SHP77 treated with DMSO at 0.1 percent for 48 hours (cell line): ENCODE measurements around the gene GPRIN3.
A peak's percentile ranks its signal among the peaks of the same experiment; 100 is the strongest.
"Not testable (repeated sequence)": the region's sequence is repeated elsewhere in the genome, so short reads cannot be mapped to it uniquely, and the experiment has no call there.

Experiments
- DNase-seq: peaks from one replicate; lab custom pipeline; 2025; lab: John Stamatoyannopoulos, UW

GPRIN3 gene

DNA sequence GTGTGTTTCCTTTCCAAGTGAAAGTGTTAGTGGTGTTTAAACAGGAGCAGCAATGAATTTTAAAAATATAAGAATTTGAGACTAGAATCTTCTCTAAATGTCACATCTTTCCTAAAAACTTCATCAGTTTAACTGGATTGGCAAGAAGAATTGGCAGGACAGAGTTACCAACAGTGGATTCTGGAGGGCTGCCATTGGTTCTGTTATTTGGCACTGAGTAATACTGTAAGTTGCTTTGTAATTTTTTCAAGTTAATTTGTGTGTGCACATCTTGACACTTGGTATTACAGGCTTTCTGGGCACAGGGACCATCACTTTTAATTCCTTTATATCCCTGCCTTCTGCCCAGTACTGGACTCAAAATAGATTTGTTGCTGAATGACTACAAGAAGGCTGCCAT, 4.5 kb upstream of the GPRIN3 start:
- no peak for DNase-seq

DNA sequence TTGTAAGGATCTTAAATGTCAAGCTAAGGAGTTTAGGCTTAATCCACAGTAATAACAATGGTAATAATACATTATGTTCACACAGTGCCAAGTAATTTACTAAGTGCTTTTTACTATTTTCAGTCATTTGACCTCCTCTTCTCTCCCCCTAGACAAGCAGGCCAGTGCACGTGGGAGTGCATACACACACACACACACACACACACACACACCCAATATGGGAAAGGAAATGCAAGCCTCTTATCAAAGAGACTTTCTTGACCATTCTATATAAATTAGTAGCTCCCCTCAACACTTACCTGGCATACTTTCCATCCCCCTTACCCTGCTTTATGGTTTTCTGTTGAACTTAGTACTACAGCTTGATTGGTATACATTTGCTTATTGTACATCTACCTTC, 3.8 kb upstream of the GPRIN3 start:
- no peak for DNase-seq

DNA sequence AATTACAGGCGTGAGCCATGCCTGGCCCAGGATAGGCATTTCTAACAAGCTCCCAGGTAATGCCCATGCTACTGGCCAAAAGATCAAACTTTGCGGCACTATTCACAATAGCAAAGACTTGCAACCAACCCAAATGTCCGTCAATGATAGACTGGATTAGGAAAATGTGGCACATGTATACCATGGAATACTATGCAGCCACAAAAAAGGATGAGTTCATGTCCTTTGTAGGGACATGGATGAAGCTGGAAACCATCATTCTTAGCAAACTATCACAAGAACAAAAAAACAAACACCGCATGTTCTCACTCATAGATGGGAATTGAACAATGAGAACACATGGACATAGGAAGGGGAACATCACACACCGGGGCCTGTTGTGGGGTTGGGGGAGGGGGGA, 1.6 kb upstream of the GPRIN3 start:
- DNase-seq, result not testable (repeated sequence)

DNA sequence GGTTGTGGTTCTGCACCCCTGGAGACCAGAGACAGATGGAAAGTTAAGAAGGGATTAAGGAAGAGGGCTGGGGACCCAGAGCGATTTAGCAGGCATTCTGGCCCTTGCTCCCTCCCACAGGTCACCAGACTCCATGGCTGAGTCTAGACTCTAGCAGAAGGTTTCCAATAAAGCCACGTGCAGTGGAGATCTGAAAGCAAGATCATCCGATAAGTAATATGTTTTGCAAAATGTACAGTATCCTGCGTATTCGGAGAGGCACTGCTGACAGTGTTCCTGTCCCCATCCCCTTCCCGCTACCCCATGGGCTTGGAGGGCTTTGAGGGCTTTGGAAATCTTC, 531 bp upstream of the GPRIN3 start:
- DNase-seq, result no peak

DNA sequence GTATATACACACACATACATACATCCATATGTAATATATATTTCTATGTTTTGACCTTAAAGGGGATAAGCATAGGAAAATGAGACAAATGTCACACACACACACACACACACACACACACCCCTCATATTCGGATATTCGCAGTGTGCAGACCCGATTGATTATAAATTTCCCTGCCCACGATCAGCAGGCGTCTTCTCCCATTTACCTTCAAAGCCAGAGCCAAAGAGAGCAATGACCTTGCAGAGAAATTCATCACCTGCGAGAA, 488 bp downstream of the GPRIN3 start:
- DNase-seq, result no peak

DNA sequence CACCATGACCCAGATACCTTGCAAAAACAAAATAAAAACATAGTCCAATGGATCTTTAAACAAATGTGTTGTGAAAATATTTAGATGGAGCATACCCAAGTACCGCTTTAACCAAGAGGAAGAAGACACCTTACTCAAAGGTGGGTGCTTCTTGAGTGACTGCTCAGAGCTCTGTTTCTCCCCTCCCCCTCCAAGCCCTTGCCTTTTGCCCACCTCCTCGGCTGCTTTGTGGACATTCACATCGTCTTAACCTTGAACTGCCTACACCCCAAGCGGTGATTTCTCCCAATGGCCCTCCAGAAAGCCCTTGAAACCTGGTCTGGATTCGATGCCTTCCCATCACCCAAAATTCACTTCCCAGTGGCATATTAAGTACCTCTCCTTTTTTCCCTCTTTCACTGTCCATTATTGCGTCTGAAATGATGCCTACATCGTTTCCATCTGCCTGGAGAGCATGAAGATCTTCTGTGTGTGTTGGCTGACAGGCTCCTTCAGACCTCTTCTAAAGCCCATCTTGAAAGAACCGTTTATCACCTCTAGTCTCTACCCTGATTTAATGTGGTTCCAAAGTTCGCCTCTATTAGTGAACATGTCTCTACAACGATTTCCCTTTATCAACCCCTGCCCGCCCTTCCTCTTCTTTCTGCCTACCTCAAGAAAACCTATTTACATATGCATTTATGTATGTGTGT, 968 bp downstream of the GPRIN3 start:
- DNase-seq, result no peak

DNA sequence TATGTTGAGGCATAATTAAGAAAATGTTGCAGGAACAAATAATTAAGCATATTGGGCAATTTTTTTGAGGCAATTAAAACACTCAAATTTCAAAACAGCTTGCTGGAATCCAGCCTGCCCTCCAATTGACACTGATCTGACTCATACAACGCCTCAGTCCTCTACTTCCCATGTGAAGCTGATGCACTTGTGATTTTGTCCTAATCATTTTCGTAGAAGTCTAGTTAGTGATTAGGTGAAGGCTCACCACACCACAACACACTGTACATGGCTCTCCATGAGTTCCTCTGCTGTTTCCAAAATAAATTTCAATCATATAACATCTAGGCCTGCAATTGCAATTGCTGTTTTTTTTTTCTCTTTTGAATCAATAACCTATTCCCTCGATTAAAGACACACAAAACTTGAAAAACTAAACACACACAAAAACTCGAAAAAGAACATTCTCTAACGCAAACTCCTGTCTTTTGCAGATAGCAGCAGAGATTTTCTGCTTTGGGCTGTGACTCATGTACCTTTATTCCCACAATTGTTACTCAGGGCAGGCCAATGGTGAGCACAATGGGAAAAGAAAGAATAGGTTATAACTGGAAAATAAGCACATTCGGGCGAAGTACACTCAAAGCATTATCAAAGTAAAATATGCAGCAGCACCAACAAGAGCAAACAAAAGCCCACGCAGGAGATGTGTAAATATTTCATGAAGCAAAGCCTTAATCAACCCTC, 1.7 kb downstream of the GPRIN3 start:
- DNase-seq, result no peak

DNA sequence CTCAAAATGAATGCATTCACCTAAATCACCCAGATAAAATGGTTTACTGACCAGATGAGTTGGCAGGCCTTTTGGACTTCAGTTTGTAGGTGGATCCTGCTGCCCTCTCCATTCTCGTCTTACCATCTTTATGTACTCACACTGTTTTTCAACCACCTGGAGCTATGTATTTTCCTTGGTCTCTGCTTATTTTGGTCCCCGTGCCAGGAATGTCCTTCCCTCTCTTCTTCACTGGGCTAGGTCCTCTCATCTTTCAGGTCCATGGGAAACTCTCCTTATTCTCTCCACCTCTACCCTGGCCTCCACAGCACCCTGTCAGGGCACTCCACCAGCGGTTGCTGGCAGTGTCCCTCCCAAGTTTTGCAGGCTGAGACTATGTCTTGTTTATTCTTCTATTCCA, 2.6 kb downstream of the GPRIN3 start:
- no peak for DNase-seq

DNA sequence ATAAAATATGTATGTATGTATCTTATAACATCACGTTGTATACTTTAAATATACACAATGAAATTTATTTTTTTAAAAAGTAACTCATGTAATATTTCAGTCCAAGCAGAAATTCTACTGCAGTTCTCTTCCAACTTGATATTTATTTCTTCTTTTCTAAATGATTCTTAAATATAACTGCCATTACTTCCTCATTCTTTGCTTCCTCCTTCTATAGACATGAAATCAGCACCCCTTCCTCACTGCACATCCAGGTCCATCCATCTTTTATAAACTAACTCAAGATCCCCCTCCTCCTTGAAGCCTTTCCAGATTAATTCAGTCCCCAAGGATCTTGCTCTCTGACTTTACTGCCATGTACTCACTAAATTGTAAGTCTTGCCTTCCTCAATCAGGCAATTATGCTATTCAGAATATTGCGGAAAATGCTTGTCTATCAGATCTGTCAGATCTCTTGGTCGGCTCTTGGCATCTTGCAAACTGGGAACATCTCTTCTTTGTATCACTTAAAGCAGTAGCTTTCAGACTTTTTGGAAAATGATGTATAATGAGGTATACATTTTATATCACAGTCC, 3.7 kb downstream of the GPRIN3 start:
- DNase-seq, result no peak

DNA sequence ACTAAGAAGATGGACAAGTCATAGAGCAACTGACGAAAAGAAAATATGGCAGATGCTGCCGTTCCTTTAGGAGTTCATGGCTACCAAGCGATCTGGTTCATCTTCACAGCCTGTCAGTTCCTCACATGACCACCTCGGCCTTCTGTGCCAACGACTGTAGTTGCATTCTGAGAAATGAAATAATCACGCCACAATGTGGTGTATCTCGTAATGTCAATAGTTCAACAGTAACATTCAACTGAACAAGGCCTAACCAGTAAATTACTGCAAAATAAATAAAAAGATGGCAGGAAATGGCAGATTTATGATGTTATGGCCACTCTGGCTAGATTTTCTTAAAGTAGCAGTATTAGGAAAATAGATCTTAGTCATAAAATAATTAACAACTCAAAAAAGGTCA, 4.4 kb downstream of the GPRIN3 start:
- peak; percentile 66 for DNase-seq

DNA sequence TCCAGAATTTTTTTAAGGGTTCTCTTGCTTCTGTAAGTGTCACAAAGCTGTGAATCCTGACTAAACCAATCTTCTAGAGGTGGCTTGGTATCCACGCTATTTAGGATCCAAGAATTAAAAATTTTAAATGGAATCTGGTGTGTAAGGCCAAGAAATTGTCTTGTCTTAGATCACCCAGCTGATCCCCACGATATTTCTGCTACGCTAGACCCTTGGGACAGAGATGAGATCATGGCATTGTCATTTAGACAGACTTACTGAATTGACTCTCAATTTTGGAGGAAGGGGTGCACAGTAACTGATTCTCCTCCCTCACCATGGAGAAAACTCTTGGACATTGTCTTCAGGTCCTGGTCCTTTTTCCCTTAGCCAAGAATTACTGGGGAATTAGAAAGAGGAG, 5.7 kb downstream of the GPRIN3 start:
- no peak for DNase-seq

DNA sequence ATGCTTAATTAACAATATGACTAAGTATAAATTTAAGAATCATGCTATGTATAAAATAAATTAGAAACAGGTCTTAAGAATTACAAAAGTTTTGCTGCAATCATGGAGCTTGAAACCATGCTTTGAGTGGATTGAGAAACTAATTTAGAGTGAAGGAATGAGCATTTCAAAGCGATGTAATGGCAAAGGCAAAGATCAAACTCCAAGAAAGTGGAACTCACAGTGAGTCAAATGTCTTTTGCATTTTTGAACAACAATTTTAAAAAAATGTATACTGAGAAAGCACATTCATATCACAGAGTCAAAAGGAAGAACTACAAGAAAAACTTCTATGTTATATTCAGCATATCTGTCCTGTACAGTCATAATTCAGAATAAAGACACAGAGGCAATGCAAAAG, 6.6 kb downstream of the GPRIN3 start:
- no peak for DNase-seq

DNA sequence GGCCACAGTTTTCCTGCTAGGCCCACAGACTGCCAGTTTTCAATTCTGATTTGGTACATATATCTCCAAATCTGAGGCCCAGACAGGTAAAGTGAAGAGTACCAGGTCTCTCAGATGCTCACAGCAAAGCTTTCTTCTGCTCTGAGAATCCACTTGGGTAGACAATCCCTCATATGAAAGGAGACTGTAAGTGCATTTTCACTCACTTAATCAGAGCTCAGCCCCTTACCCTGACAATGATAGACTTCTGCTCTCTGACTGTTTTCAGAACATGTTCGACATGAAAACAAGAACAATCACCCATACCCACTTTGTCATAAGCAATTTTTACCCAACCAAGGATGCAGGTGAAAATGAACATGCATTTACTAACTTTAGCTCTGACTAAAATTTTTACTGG, 7.1 kb downstream of the GPRIN3 start:
- no peak for DNase-seq

DNA sequence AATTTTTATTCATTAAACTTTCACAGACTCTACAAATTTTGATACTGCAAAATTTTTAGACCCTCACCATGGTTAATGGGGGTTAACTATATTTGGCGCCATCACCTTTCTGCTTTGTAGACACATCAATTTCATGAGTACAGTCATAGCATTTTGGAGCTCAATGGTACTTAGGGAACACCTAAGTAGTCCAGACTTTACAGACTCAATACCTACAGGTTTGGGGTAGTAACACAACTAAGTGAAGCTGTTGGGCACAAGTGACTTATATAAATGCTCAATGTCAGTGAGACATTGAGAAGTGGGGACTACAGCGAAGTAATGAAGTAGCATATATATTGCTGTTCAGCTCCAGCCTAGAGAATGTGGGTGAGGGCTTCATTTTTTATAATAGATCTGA, 7.5 kb downstream of the GPRIN3 start:
- DNase-seq, result no peak

DNA sequence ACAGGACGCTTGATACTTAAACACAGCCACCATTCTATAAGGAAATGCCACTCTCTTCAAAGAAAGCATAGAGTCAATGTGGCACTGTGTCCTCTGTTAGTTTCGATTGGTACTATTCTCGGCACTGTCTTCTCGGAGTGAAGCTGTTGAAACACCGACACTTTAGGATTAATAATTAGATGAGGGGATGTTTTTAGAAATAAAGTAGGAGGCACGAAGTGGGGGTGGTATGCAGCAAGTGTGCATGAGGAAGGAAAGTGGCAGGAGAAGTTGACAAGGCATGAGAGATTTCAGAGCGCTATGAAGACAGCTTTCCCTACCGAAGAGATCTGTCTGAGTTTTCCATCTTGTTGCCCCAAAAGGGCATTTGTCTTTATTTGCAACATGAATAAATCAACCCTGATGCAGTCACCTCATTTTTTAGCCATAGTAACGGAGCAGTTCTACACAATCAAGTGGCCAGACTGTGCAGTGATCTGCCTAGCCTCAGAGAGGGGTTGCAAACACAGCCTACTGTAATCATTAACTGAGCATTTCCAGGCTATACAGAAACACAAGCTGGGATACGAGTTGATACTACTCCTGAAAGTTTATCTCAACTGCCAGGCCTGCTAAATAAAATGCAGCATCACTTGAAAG, 8.3 kb downstream of the GPRIN3 start:
- DNase-seq, result no peak

DNA sequence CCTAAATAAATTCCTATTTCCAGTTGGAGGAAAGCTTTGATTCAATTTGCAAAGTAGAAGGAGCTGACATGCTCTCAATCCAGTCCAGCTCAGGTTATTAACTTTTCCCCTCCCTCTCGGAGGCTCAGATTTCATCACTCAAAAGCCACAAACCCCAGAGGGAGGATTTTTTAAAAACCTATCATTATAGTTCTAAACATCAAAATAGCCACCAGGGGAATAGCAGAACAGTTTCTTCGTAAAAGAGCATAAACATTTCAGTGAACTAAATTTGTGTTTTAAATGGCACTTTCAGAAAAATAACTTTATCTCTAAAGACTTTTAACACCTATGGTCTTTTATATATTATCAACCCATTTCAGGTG, 8.8 kb downstream of the GPRIN3 start:
- no peak for DNase-seq

DNA sequence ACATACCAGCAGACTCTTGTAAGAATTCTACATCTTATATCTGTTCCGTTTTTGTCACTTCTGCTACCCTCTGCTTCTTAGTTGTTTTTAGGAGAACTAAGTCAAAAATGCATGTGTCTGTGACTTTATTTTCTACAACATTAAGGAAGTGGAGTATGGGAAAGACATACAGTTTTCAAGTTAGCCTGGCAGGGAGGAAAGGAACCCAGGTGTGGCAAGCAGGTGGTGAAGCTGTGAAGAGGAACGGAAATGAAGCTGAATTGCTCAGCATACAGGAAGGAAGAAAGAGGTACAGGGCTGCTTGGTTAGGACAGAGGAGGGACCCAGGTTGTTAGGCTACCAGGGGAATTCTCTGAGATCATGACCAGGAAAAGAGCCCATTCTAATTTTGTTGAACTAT, 9.4 kb downstream of the GPRIN3 start:
- DNase-seq, result peak; percentile 10

DNA sequence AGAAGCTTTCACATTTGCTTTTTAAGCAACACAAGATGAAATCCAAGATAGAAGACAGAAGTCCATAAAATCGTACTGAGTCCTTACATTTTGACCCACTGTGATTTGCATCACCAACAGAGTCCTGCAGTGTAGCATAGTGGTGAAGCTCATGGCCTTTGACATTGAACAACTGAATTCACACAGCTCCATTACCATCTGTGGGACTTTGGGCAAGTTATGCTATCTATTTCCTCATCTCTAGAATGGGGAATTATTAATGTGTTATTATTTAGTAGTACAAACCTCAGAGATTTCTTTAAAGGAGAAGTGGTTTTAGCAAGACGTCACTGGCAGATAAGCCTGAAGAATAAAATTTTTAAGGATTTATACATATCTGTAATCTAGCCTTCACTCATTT, 10.7 kb downstream of the GPRIN3 start:
- DNase-seq, result no peak

DNA sequence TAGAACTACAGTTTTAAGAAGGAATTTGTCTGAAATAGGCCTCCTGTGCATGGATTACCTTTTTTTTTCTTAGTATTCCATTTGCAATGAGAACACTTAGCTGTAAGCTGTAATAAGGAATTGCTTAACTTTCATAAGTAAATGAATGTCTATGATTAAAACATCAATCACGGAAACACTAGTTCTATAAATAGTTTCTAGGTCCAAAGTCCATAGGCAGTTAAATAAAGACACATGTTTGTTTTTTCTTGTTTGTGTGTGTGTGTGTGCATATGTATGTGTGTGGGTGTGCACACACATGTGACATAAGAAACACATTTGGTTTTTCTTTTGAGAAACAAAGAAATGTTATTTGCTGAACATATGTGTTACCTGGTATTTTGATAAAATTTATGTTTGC, 11.2 kb downstream of the GPRIN3 start:
- no peak for DNase-seq

DNA sequence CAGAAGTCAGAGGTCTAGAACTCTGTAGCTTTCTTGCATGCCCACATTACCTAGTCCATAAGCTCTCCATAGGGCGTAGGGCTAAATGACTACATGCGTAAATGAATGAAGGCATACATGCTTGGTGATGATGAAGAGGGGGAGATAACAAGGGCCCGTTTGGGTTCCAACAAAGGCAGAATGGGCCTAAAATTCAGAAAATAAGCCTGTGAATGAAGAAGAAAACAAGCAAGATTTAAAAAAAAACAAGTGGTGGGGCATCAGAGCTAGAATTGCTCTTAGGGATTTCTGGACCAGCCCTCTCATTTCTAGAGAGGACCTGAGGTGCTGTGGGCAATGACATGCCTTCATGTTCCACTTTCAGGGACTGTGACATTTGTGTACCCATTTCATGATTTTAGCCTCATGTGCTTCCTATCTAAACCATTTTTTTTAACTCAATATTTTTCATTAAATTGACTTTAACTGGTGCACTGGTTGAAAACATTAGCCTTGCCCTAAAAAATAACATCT, 12.1 kb downstream of the GPRIN3 start:
- no peak for DNase-seq

DNA sequence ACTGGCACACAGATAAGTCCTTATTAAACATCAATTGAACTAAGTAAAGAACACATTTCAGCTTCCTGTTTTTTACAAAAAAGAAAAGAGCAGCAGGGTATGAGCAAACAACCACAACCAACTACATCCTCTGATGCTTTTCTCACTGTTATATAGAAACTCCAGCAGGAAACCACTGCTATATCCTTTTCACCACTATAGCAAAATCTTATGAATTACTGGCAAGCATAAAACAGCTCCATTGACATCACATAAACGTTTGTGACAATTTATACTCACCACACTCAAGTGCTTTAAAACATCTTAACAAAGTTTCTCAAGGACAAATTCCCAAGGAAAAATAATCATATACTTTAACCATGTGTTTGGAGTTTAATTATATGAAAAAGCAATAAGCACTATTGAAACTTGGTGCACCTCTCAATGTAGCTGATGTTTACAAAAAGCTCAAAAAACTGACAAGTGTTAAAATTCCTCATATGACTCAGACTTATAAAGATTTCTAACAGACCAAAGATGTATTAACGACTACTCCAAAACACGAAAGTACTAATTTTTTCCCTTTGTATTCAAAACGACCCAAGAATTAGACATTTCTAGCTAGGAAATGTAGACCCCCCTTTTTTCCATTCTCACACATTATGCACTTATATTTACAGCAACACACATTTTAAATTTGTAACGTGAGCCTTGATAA, 12.9 kb downstream of the GPRIN3 start:
- no peak for DNase-seq

DNA sequence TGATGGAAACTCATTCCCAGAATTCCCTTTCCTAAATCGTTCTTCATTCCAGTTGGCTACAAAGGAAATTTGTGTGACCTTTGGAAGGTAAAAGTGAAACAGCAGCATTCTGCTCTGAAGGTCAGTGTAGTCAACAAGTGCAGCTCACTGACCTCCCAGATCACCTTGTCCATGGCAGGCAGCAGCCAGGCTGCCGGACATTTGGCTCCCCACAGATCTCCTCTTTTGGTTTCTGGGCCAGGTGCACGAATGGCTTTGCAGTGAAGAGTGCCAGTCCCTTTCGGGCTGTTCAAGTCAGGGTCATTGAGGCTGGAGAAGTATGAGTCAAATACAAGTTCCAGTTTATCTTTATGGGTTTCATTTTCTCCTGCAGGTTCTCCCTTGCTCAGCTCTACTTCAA, 14.3 kb downstream of the GPRIN3 start:
- no peak for DNase-seq
